ENCODE data around the gene MORN2. TPM values are rescaled to one million over a fixed set of nuclear protein-coding genes. Genes with fewer than 3 reads are reported as not detected.

The MORN2 gene
- total RNA-seq, 2 experiments from 2014 or later, result 8.4 to 9.8 TPM

DNA sequence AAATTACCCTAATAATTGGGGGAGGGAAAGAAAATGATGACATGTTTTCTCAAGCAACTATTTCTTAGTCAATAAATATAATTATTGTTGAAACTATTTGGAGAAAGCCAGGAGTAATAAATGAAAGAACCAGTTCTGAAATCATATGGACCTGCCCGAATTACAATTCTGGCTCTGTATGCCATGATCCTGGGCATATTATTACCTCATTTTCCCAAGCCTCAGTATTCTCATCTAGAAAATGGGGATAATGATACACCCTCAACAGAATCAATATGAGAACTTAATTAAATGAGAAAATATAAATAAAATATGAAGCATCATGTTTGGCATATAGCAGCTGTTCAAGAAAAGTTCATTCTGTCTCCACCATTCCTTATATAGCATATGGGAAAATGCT, 36.8 kb downstream of the MORN2 start:
- Mint-ChIP-seq H3K36me3 (no peaks in the 10 kb centered on the region), H3K4me3 (no peak overlapping the region), H3K9me3 (no peaks in the 10 kb centered on the region), H3K27me3 (no peaks in the 10 kb centered on the region), H3K27ac (no peak overlapping the region), H3K4me1 (peaks cover 10% of the 10 kb centered on the region)
- DNase-seq, result no peak

DNA sequence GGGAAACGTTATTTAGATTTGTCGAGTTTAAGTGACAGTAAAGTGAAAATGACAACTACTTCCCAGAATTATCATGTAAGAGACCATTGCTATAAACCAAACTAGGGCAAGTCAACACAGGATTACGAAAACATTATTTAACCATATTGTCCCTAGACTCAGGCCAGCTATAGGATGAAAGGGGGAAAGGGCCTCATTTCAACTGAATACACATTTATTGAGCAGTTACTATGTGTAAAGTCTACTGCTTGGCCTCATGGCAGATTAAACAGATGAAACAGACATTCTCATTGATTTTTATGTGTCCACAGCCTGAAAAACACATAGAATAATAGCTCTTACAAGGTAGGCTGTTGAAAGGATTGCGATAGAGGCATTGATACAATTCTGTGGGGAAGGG, 46.6 kb downstream of the MORN2 start:
- H3K4me1 Mint-ChIP-seq, result no peaks in the 10 kb centered on the region
- H3K4me3 Mint-ChIP-seq, result no peak overlapping the region
- no peaks in the 10 kb centered on the region for H3K9me3 Mint-ChIP-seq
- H3K27me3 Mint-ChIP-seq, result no peaks in the 10 kb centered on the region
- H3K27ac Mint-ChIP-seq, result no peak overlapping the region
- DNase-seq, result no peak
- no peaks in the 10 kb centered on the region for H3K36me3 Mint-ChIP-seq

DNA sequence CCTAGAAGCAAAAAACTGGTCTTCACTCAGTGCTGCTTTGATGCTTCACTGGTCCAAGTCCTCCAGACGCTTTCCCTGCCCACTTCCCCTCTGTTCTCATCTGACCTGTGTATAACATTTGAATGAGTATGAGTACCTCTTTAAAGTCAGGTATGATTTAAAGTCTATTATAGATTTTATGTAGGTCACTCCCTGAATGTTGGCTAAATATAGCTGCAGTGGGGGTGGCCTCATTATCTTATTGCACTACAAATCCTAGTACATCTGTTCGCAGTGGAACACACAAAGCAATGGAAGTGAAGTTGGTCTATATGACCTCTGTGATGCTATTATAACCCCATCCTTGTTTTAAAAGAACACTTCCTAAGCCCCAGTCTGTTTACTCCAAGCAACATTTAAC, 47.1 kb downstream of the MORN2 start:
- H3K27ac Mint-ChIP-seq, result no peak overlapping the region
- H3K27me3 Mint-ChIP-seq, result no peaks in the 10 kb centered on the region
- H3K36me3 Mint-ChIP-seq, result no peaks in the 10 kb centered on the region
- H3K4me1 Mint-ChIP-seq, result no peaks in the 10 kb centered on the region
- no peak overlapping the region for H3K4me3 Mint-ChIP-seq
- no peak for DNase-seq
- no peaks in the 10 kb centered on the region for H3K9me3 Mint-ChIP-seq

DNA sequence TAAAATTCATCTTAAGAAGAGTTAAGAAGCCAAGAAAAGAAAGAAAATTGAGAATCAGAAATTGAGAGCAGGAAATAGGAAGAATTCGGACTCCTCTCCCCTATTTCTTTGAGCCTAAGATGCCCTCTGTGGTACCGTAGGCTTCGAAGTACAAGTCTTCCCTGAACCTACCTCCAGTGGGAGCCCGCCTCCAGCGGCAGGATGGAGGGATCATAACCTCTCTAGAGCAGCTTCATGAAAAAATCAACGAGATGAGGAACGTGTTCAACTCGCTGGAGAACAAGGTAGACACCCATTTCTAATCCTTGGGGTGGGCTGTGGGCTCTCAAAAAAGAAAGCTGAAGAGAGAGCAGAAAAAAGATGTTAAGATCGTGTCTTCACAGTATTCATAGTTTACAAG, 50.2 kb downstream of the MORN2 start:
- Mint-ChIP-seq H3K27me3 (no peaks in the 10 kb centered on the region), H3K4me1 (no peaks in the 10 kb centered on the region), H3K9me3 (no peaks in the 10 kb centered on the region), H3K4me3 (no peak overlapping the region), H3K36me3 (no peaks in the 10 kb centered on the region), H3K27ac (no peak overlapping the region)
- DNase-seq, result no peak

DNA sequence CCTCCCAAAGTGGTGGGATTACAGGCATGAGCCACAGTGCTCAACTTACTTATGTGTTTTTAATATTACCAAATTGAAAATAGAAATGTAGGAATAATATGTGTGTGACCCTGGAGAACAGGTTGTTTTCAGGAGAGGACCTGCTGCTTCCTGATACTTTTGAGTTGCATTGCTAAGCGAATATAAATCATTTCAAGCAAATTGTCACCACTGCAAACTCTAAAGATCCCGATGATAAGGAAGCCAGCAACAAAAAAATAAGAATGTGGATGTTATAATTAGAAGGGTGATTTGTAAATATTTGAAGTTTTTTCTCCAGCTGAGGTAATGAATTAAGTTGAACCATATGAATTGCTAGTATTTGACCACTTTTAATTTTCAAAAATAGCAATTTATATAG, 54.8 kb downstream of the MORN2 start:
- no peaks in the 10 kb centered on the region for H3K36me3 Mint-ChIP-seq
- no peak overlapping the region for H3K27ac Mint-ChIP-seq
- H3K4me3 Mint-ChIP-seq, result no peak overlapping the region
- no peaks in the 10 kb centered on the region for H3K27me3 Mint-ChIP-seq
- no peak for DNase-seq
- H3K9me3 Mint-ChIP-seq, result no peaks in the 10 kb centered on the region
- H3K4me1 Mint-ChIP-seq, result peaks cover 1% of the 10 kb centered on the region

Other genes with a start within 250 kb of the MORN2 start
- gene GALM, start 209.9 kb upstream of the MORN2 start, total RNA-seq, result 10 to 100 TPM; 42.0 to 42.2 TPM
- 100 to 1,000 TPM; 381 to 392 TPM for gene SRSF7, start 124.6 kb upstream of the MORN2 start, total RNA-seq
- gene GEMIN6, start 97.8 kb upstream of the MORN2 start, total RNA-seq, result 10 to 100 TPM; 38.6 to 43.3 TPM
- gene DHX57, start within 50 bp of the MORN2 start, total RNA-seq, result 10 to 100 TPM; 18.1 to 22.1 TPM
- under 1 TPM; 0.10 to 0.47 TPM for gene ARHGEF33, start 13.9 kb downstream of the MORN2 start, total RNA-seq
- 10 to 100 TPM; 36.3 to 41.3 TPM for gene SOS1, start 245.1 kb downstream of the MORN2 start, total RNA-seq

All from activated naive CD8-positive, alpha-beta T cell treated with anti-CD3 and anti-CD28 coated beads for 36 hours (primary cell).